NCI-H2196 (cell line): ENCODE measurements around the gene SYT10.
"Not testable (repeated sequence)": the region's sequence is repeated elsewhere in the genome, so short reads cannot be mapped to it uniquely, and the experiment has no call there.

ENCODE experiments used
- DNase-seq: peaks from one replicate; lab custom pipeline; 2025; ENCODE audit not compliant: unreplicated experiment; lab: John Stamatoyannopoulos, UW

The SYT10 gene

DNA sequence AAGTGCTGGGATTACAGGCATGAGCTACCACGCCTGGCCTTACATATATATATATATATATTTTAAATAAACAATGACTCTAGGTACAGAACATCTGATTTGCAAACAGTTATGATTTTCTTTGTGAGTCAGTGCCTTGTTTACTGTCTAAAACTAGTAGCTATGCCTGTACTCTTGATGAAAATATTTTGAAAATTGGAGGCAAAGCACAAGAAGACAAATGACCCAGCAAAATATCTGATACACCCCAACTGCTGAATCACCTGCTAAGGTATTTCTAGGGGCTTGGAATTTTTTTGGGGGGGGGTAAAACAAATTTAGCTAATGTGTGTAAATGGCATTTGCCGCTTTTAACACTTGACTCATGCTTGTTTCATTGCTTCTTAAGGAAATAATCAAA lies 69.3 kb downstream of the SYT10 start:
- no peak for DNase-seq

DNA sequence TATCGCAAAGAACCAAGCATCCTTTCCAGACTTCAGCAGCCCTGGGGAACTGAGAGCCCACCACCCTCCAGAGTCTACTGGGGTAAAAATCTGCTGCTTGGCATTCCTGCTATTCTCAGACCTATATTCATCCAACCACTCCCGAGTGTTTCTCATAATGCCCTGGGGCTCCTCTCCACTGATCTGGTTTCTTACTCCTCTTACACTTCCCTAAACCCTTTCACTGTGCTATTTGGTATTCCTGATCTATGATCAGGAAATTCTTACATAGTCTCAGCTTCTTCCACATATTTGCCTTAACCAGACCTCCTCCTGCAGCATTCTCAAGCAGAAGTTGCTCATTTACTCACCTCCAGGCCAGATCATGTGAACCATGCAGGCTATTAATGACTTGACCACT lies 82.4 kb downstream of the SYT10 start:
- no peak for DNase-seq

DNA sequence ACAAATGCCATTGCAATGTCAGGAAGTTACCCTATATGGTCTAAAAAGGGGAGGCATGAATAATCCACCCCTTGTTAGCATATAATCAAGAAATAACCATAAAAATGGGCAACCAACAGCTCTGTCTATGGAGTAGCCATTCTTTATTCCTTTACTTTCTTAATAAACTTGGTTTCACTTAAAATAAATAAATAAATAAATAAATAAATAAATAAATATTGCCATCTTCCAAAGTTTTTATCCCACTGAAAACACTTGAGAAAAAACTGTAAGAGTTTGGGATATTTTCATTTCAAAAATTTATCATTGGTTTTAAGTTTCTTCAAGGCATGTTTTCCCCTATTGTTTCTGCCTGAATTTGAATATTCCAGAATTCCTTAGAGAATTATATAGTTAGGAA lies 89.8 kb downstream of the SYT10 start:
- DNase-seq, result no peak

DNA sequence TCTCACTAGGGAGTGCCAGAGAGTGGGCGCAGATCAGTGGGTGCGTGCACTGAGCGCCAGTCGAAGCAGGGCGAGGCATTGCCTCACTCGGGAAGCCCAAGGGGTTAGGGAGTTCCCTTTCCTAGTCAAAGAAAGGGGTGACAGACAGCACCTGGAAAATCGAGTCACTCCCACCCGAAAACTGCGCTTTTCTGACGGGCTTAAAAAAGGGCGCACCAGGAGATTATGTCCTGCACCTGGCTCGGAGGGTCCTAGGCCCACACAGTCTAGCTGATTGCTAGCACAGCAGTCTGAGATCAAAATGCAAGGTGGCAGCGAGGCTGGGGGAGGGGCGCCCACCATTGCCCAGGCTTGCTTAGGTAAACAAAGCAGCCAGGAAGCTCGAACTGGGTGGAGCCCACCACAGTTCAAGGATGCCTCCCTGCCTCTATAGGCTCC lies 107.6 kb downstream of the SYT10 start:
- DNase-seq, result not testable (repeated sequence)

DNA sequence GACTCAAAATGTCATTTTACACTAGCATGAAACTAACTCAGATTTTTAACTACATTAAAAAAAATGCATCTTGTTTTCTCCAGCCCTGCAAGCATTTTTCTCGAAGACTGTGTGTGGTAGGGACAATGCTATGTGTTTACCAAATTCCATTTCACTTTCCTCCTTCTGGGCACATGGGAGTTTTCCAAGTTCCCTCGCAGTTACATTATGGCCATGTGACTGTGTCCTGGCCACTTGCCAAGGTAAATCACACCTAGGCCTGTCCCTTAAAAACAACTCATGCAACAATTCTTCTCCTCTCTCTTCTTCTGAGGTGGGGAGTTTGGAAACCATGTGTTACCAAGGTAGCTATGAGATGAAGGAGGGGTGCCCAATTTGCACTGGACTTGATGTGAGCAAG lies 108.7 kb downstream of the SYT10 start:
- no peak for DNase-seq
